Keratinocyte (primary cell): ENCODE measurements around the gene FAM156B. TPM values are rescaled to one million over a fixed set of nuclear protein-coding genes. Genes with fewer than 3 reads are reported as not detected.
"Not testable (repeated sequence)": the region's sequence is repeated elsewhere in the genome, so short reads cannot be mapped to it uniquely, and the experiment has no call there.

Source experiments
- DNase-seq: peaks from one replicate; pipeline ENCODE4 v3.0.0-alpha.2; 2011; ENCODE audit warnings: low read depth, missing footprints, low spot score
- FAIRE-seq: peaks from 2 replicates; lab custom pipeline; 2011; peaks lifted over from hg19 to GRCh38; lab: Jason Lieb, UNC
- H2AFZ ChIP-seq: 2 replicates; pipeline ENCODE4 v1.6.0; 2012; ENCODE audit warnings: low read length, control low read depth, inconsistent platforms; ENCODE audit not compliant: control insufficient read depth
- H3K27ac ChIP-seq: 2 replicates; pipeline ENCODE4 v1.5.1; 2011; ENCODE audit warnings: low read length; ENCODE audit not compliant: control insufficient read depth, insufficient read depth
- H3K27me3 ChIP-seq: 3 replicates; pipeline ENCODE4 v1.6.0; 2011; ENCODE audit warnings: low read length; ENCODE audit not compliant: control insufficient read depth, insufficient read depth; ENCODE audit errors: extremely low read depth
- H3K36me3 ChIP-seq, 2 experiments: 2 replicates in 1 of 2; 3 replicates in 1 of 2; pipeline ENCODE4 v1.5.1; 2011; ENCODE audit warnings: low read length in 2 of 2, mild to moderate bottlenecking in 1 of 2; ENCODE audit not compliant: control insufficient read depth in 2 of 2, insufficient read depth in 2 of 2; ENCODE audit errors: extremely low read depth in 1 of 2
- H3K4me1 ChIP-seq: 3 replicates; pipeline ENCODE4 v1.5.1; 2011; ENCODE audit warnings: low read length; ENCODE audit not compliant: control insufficient read depth, insufficient read depth; ENCODE audit errors: extremely low read depth
- H3K4me2 ChIP-seq: 3 replicates; pipeline ENCODE4 v1.6.0; 2011; ENCODE audit warnings: low read depth, low read length; ENCODE audit not compliant: control insufficient read depth, insufficient read depth; ENCODE audit errors: extremely low read depth
- H3K4me3 ChIP-seq, 3 experiments: fragments of 200-600 bp in 1 of 3; sonication (generic) in 1 of 3; 2 replicates in 2 of 3; 3 replicates in 1 of 3; pipeline ENCODE4 v1.5.1; 2011 to 2016; ENCODE audit warnings: low read length in 3 of 3, mild to moderate bottlenecking in 3 of 3, control low read depth in 2 of 3, inconsistent platforms in 1 of 3, low read depth in 1 of 3, mixed read lengths in 1 of 3, mixed run types in 1 of 3, moderate library complexity in 1 of 3; ENCODE audit not compliant: control insufficient read depth in 2 of 3, insufficient read depth in 2 of 3; ENCODE audit errors: extremely low read depth in 1 of 3
- H3K79me2 ChIP-seq: 2 replicates; pipeline ENCODE4 v1.6.0; 2012; ENCODE audit warnings: low read length; ENCODE audit not compliant: control insufficient read depth, insufficient read depth
- H3K9ac ChIP-seq: 3 replicates; pipeline ENCODE4 v1.6.0; 2011; ENCODE audit warnings: low read length; ENCODE audit not compliant: control insufficient read depth, insufficient read depth; ENCODE audit errors: extremely low read depth
- H3K9me1 ChIP-seq: 3 replicates; pipeline ENCODE4 v1.6.0; 2011; ENCODE audit warnings: low read length; ENCODE audit not compliant: control insufficient read depth, insufficient read depth; ENCODE audit errors: extremely low read depth
- H3K9me3 ChIP-seq: 2 replicates; pipeline ENCODE4 v1.5.1; 2012; ENCODE audit warnings: low read depth, low read length; ENCODE audit not compliant: control insufficient read depth
- H4K20me1 ChIP-seq: 3 replicates; pipeline ENCODE4 v1.6.0; 2011; ENCODE audit warnings: low read length; ENCODE audit not compliant: control insufficient read depth, insufficient read depth; ENCODE audit errors: extremely low read depth
- dilution Hi-C: fragments of 300-500 bp; cut with MboI; formaldehyde crosslinking; loops from one replicate; pipeline ENCODE4 v1.7.0; 2020; ENCODE audit warnings: low sequenced_read_pairs; ENCODE audit not compliant: extremely low pct_ligation_motif_present
- polyA plus RNA-seq, 5 experiments: library from polyadenylated mRNA; depleted of rRNA in 3 of 5; stranded (reverse) in 3 of 5; stranded (forward) in 1 of 5; unstranded in 1 of 5; fragments of >200 nt; gene quantifications; 1 replicate in 1 of 5; 2 replicates in 3 of 5; 3 replicates in 1 of 5; pipeline versions ENCODE4 v1.2.1 to v1.2.3, GENCODE V29; 2011 to 2012; ENCODE audit warnings: missing spikeins in 2 of 5, low read depth in 1 of 5, low replicate concordance in 1 of 5

The FAM156B gene
- polyA plus RNA-seq, 1 donor (not counting 4 experiments of a cell fraction or from before 2014, with no cell fraction given) = 12.0 TPM

- H3K79me2 ChIP-seq, H2AFZ ChIP-seq, DNase-seq, H3K4me3 ChIP-seq, H3K27ac ChIP-seq, dilution Hi-C loops, H3K4me2 ChIP-seq, FAIRE-seq, H3K9ac ChIP-seq, H3K4me1 ChIP-seq, H3K27me3 ChIP-seq, H4K20me1 ChIP-seq, H3K36me3 ChIP-seq, H3K9me1 ChIP-seq, H3K9me3 ChIP-seq: not testable (repeated sequence)
Measured at GRCh38 chrX:52906072-52906471, 8.9 kb downstream of the FAM156B start.

GRCh38 chrX:52907137-52907536 is 10.0 kb downstream of the FAM156B start:
- H3K4me3 ChIP-seq, H3K36me3 ChIP-seq, H3K4me1 ChIP-seq, H3K27ac ChIP-seq, H3K4me2 ChIP-seq, H3K79me2 ChIP-seq, H3K9ac ChIP-seq, DNase-seq, FAIRE-seq, H3K27me3 ChIP-seq, H3K9me1 ChIP-seq, dilution Hi-C loops, H3K9me3 ChIP-seq, H2AFZ ChIP-seq, H4K20me1 ChIP-seq: not testable (repeated sequence)

GRCh38 chrX:52907900-52908299 is 10.8 kb downstream of the FAM156B start:
- H2AFZ ChIP-seq, H3K36me3 ChIP-seq, H3K79me2 ChIP-seq, H3K4me3 ChIP-seq, H3K4me1 ChIP-seq, H4K20me1 ChIP-seq, H3K9me1 ChIP-seq, H3K9me3 ChIP-seq, dilution Hi-C loops, H3K4me2 ChIP-seq, H3K27me3 ChIP-seq, FAIRE-seq, H3K9ac ChIP-seq, DNase-seq, H3K27ac ChIP-seq: not testable (repeated sequence)

- dilution Hi-C loops, H3K4me2 ChIP-seq, H3K9me1 ChIP-seq, DNase-seq, H3K4me1 ChIP-seq, H3K79me2 ChIP-seq, H3K36me3 ChIP-seq, H3K27me3 ChIP-seq, H4K20me1 ChIP-seq, FAIRE-seq, H2AFZ ChIP-seq, H3K9ac ChIP-seq, H3K4me3 ChIP-seq, H3K27ac ChIP-seq, H3K9me3 ChIP-seq: not testable (repeated sequence)
Measured at GRCh38 chrX:52909313-52909969, 12.3 kb downstream of the FAM156B start.

DNA sequence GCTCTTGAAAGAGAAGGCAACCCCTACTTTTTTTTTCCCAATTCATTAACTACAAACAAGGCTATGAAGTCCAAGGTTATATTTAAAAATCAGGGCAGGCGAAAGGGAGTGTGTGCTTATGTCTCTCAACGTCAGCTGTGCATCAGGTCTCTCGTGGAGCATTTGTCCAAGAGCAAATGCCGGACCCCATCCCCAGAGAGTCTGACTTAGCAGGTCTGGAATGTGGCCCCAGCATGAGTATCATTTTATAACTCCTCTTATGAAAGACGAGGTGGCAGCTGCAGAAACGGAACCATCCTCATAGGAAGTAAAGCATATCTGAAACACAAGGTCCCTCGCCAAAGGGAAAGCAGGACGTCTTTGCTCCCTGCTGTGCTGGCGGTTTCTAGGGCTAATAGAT is 16.6 kb downstream of the FAM156B start:
- H4K20me1 ChIP-seq, H3K36me3 ChIP-seq, H3K79me2 ChIP-seq, H3K9me3 ChIP-seq, DNase-seq, H3K4me2 ChIP-seq, H3K4me3 ChIP-seq, H3K27ac ChIP-seq, dilution Hi-C loops, H3K9ac ChIP-seq, H2AFZ ChIP-seq, H3K4me1 ChIP-seq, H3K27me3 ChIP-seq, H3K9me1 ChIP-seq, FAIRE-seq: not testable (repeated sequence)
